ENCODE measurements around the gene HPSE2. TPM values are rescaled to one million over a fixed set of nuclear protein-coding genes. Genes with fewer than 3 reads are reported as not detected.

Gene HPSE2
- total and polyA plus RNA-seq, 2 of the 8 experiments (the other 6 are each of a cell fraction or from before 2014, with no cell fraction given): 0.41 to 0.58 TPM

DNA sequence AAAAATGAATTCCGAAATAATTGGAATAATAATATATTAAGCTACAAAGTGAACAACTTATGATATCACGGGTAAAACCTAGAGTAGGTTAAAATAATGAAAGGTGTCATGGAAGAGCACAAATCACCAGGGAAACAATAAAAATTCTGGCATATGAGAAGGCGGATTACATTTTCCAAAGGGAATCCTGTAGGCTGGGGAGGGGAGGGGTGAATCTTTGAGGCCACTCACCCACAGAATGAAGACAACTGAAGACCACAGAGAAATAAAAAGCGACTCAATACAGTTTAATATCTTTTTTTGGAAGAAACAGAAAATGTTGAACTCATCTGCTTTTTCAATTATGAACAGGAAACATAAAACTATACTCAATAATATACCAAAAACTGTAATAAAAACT lies 659.6 kb downstream of the HPSE2 start:
- H3K9ac ChIP-seq (replicated peaks in 1 of 4; ENCODE audit: extremely low read depth in 1 of 4, low read depth in 3 of 4, low read length in 3 of 4): no peak overlapping the region
- no peak overlapping the region for H3K27ac ChIP-seq (ENCODE audit: low read depth, low read length)
- H3K27me3 ChIP-seq (replicated peaks in 1 of 4; ENCODE audit: control insufficient read depth in 3 of 4, extremely low read depth in 1 of 4, insufficient read depth in 3 of 4, low read length in 3 of 4): no peaks in the 10 kb centered on the region
- no peak overlapping the region for H3K23ac ChIP-seq (ENCODE audit: insufficient read length)
- no peaks in the 10 kb centered on the region for H3K79me1 ChIP-seq (ENCODE audit: low read depth, low read length)
- H2BK15ac ChIP-seq (ENCODE audit: low read length): no peak overlapping the region
- ChIA-PET CTCF (ENCODE audit: partially characterized antibody) (interaction anchor here (0.8 kb wide), 1 partner anchor 150 kb away, joined by 3 read pairs; no protein-coding TSS in a partner anchor), POLR2A (ENCODE audit: partially characterized antibody) (no interaction called here)
- no peak overlapping the region for H4K5ac ChIP-seq (ENCODE audit: insufficient read length, low read depth, low read length)
- no peak overlapping the region for H3K56ac ChIP-seq (replicated peaks; ENCODE audit: insufficient read length, low read depth, low read length)
- H3K4me3 ChIP-seq (ENCODE audit: extremely low read depth in 1 of 4, insufficient read depth in 2 of 4, low read depth in 3 of 4, low read length in 4 of 4): no peak overlapping the region
- no peak overlapping the region for H3K18ac ChIP-seq (ENCODE audit: extremely low read depth, low read length)
- H3K9me3 ChIP-seq (ENCODE audit: insufficient read depth in 2 of 2, low read depth in 1 of 2, low read length in 1 of 2): no peaks in the 10 kb centered on the region
- no peak overlapping the region for H2BK12ac ChIP-seq (ENCODE audit: low read depth, low read length)
- H2AK5ac ChIP-seq (ENCODE audit: low read depth, low read length): no peak overlapping the region
- H3K79me2 ChIP-seq (ENCODE audit: control insufficient read depth in 1 of 2, insufficient read depth in 2 of 2, low read length in 2 of 2): no peaks in the 10 kb centered on the region
- TF ChIP-seq ASH2L (IDR thresholded peaks at IDR 0.05; ENCODE audit: low read length): no peak
- no peak for TF ChIP-seq EGR1 (IDR thresholded peaks at IDR 0.05; ENCODE audit: borderline replicate concordance, low read depth, low read length)
- no peak for TF ChIP-seq EZH2 (IDR thresholded peaks at IDR 0.05; ENCODE audit: low read depth, low read length, severe bottlenecking)
- TF ChIP-seq HDAC2 (IDR thresholded peaks at IDR 0.05; ENCODE audit: borderline replicate concordance in 1 of 2, low read depth in 2 of 2, low read length in 2 of 2): no peak
- H3K4ac ChIP-seq (replicated peaks; ENCODE audit: insufficient read length, low read depth, low read length): no peak overlapping the region
- 78% methylated on average over 4 of the region's 4 CpGs; no CpG with 5 or more reads in 1 of the 2 experiments for WGBS, 2 experiments (ENCODE audit: extremely low coverage in 1 of 2, insufficient coverage in 1 of 2, insufficient read length in 1 of 2, insufficient replicate concordance in 2 of 2, low coverage in 1 of 2, low lambda C conversion rate in 2 of 2, missing lambda C conversion rate in 1 of 2)
- H4K91ac ChIP-seq (replicated peaks; ENCODE audit: insufficient read length, low read length): no peak overlapping the region
- no peak overlapping the region for H2BK20ac ChIP-seq (ENCODE audit: low read length)
- H4K8ac ChIP-seq (ENCODE audit: extremely low read depth, insufficient read depth, low read length): no peak overlapping the region
- FAIRE-seq (no peak), DNase-seq (ENCODE audit: low read depth in 1 of 2, low spot score in 2 of 2) (no peak)
- no peak overlapping the region for H2BK120ac ChIP-seq (replicated peaks; ENCODE audit: low read depth, low read length)
- no peaks in the 10 kb centered on the region for H3K23me2 ChIP-seq (ENCODE audit: low read depth, low read length)
- H3K14ac ChIP-seq (ENCODE audit: insufficient read length): no peak overlapping the region
- H2AFZ ChIP-seq (ENCODE audit: low read length): no peak overlapping the region
- no peak overlapping the region for H3K4me2 ChIP-seq (ENCODE audit: insufficient read depth in 1 of 2, low read depth in 2 of 2, low read length in 2 of 2)
- H3K36me3 ChIP-seq (ENCODE audit: control insufficient read depth in 2 of 4, insufficient read depth in 4 of 4, low read length in 3 of 4): no peaks in the 10 kb centered on the region
- H4K20me1 ChIP-seq (replicated peaks in 1 of 2; ENCODE audit: control insufficient read depth in 1 of 2, insufficient read depth in 2 of 2, low read length in 2 of 2): no peaks in the 10 kb centered on the region
- H2BK5ac ChIP-seq (ENCODE audit: low read depth, low read length): no peak overlapping the region
- no peaks in the 10 kb centered on the region for H3K4me1 ChIP-seq (replicated peaks in 1 of 4; ENCODE audit: control insufficient read depth in 3 of 4, insufficient read depth in 4 of 4, low read length in 3 of 4)

Data from H1 (cell line).